Chondrocyte (in vitro differentiated cells): ENCODE data around the gene DDX47. TPM values are rescaled to one million over a fixed set of nuclear protein-coding genes. Genes with fewer than 3 reads are reported as not detected.

Experiments used
- DNase-seq: peaks from one replicate; pipeline ENCODE4 v3.0.0; 2021; ENCODE audit warnings: mixed read lengths, low spot score
- H3K27ac Mint-ChIP-seq: one replicate; pipeline ENCODE4 v1.8.0; 2021; ENCODE audit warnings: mild to moderate bottlenecking, moderate library complexity, mixed read lengths; ENCODE audit not compliant: unreplicated experiment
- H3K27me3 Mint-ChIP-seq: 2 replicates; pipeline ENCODE4 v1.8.0; 2021; ENCODE audit warnings: low read depth, mixed read lengths
- H3K36me3 Mint-ChIP-seq: 2 replicates; pipeline ENCODE4 v1.8.0; 2021; ENCODE audit warnings: low read depth, mixed read lengths
- H3K4me1 Mint-ChIP-seq: 2 replicates; pipeline ENCODE4 v1.8.0; 2021; ENCODE audit warnings: low read depth, mild to moderate bottlenecking, mixed read lengths
- H3K4me3 Mint-ChIP-seq: one replicate; pipeline ENCODE4 v1.8.0; 2021; ENCODE audit warnings: mild to moderate bottlenecking, moderate library complexity, mixed read lengths; ENCODE audit not compliant: unreplicated experiment
- H3K9me3 Mint-ChIP-seq: 2 replicates; pipeline ENCODE4 v1.8.0; 2021; ENCODE audit warnings: low read depth, mixed read lengths
- CTCF ChIP-seq: fragments of 200-600 bp; sonication (generic); IDR thresholded peaks from 2 replicates; pipeline ENCODE4 v1.5.0; 2021; ENCODE audit warnings: antibody characterized with exemption, mild to moderate bottlenecking, moderate library complexity
- total RNA-seq: library from RNA; stranded (reverse); gene quantifications from 3 replicates; pipeline ENCODE4 v1.2.1, GENCODE V29; 2021

Gene DDX47
- total RNA-seq, 1 donor from 2014 or later: 39.3 TPM

- Mint-ChIP-seq H3K27ac (peak overlapping the region; percentile 78), H3K4me1 (peaks cover 36% of the 10 kb centered on the region), H3K36me3 (no peaks in the 10 kb centered on the region), H3K9me3 (no peaks in the 10 kb centered on the region), H3K4me3 (peak overlapping the region; percentile 28), H3K27me3 (no peaks in the 10 kb centered on the region)
- DNase-seq: no peak
- TF ChIP-seq CTCF: no peak
These were observed 5.0 kb upstream of the DDX47 start for GRCh38 chr12:12807970-12808702.

GRCh38 chr12:12810553-12811021 is 2.6 kb upstream of the DDX47 start:
- Mint-ChIP-seq H3K9me3 (no peaks in the 10 kb centered on the region), H3K4me1 (peaks cover 39% of the 10 kb centered on the region), H3K27ac (no peak overlapping the region), H3K4me3 (no peak overlapping the region), H3K27me3 (no peaks in the 10 kb centered on the region), H3K36me3 (peaks cover 3% of the 10 kb centered on the region)
- TF ChIP-seq CTCF: no peak
- no peak for DNase-seq

- Mint-ChIP-seq H3K4me3 (no peak overlapping the region), H3K27ac (no peak overlapping the region), H3K27me3 (no peaks in the 10 kb centered on the region), H3K9me3 (no peaks in the 10 kb centered on the region), H3K36me3 (peaks cover 9% of the 10 kb centered on the region), H3K4me1 (peaks cover 46% of the 10 kb centered on the region)
- TF ChIP-seq CTCF: no peak
- DNase-seq: no peak
These were observed 1.8 kb upstream of the DDX47 start for GRCh38 chr12:12811343-12811742.

- no peak overlapping the region for H3K27ac Mint-ChIP-seq
- peaks cover 50% of the 10 kb centered on the region for H3K4me1 Mint-ChIP-seq
- no peak overlapping the region for H3K4me3 Mint-ChIP-seq
These were observed 972 bp upstream of the DDX47 start for GRCh38 chr12:12812174-12812573.

GRCh38 chr12:12812618-12813119 is 477 bp upstream of the DDX47 start:
- peak overlapping the region; percentile 99 for H3K4me3 Mint-ChIP-seq
- peaks cover 50% of the 10 kb centered on the region for H3K4me1 Mint-ChIP-seq
- no peaks in the 10 kb centered on the region for H3K9me3 Mint-ChIP-seq
- peaks cover 10% of the 10 kb centered on the region for H3K36me3 Mint-ChIP-seq
- peak overlapping the region; percentile 98 for H3K27ac Mint-ChIP-seq
- DNase-seq: no peak
- TF ChIP-seq CTCF: no peak
- no peaks in the 10 kb centered on the region for H3K27me3 Mint-ChIP-seq

More at GRCh38 chr12:12812174-12812573, 972 bp upstream of the DDX47 start:
- TF ChIP-seq CTCF: no peak
- Mint-ChIP-seq H3K36me3 (peaks cover 10% of the 10 kb centered on the region), H3K9me3 (no peaks in the 10 kb centered on the region), H3K27me3 (no peaks in the 10 kb centered on the region)
- no peak for DNase-seq
